Inferior parietal cortex (tissue), 1 donor: ENCODE measurements around the gene PRKCA.
"Not testable (repeated sequence)": the region's sequence is repeated elsewhere in the genome, so short reads cannot be mapped to it uniquely, and the experiment has no call there.

ENCODE experiments used
- DNase-seq: peaks from one replicate; pipeline ENCODE4 v3.0.0-alpha.2; 2016; ENCODE audit errors: extremely low spot score

The PRKCA gene

GRCh38 chr17:66619206-66619605, 316.8 kb downstream of the PRKCA start:
- DNase-seq, result no peak

GRCh38 chr17:66620528-66620927, 318.1 kb downstream of the PRKCA start:
- no peak for DNase-seq

- DNase-seq, result not testable (repeated sequence)
Observed at GRCh38 chr17:66624630-66625029, 322.2 kb downstream of the PRKCA start.

- peak; percentile 57 for DNase-seq
Observed at GRCh38 chr17:66625311-66625767, 322.9 kb downstream of the PRKCA start.

GRCh38 chr17:66627985-66628384, 325.6 kb downstream of the PRKCA start:
- DNase-seq, result no peak

GRCh38 chr17:66629762-66630161, 327.3 kb downstream of the PRKCA start:
- no peak for DNase-seq

- DNase-seq, result no peak
Observed at GRCh38 chr17:66630379-66630778, 328.0 kb downstream of the PRKCA start.

- DNase-seq, result no peak
Observed at GRCh38 chr17:66630828-66631472, 328.5 kb downstream of the PRKCA start.

GRCh38 chr17:66632731-66633130, 330.3 kb downstream of the PRKCA start:
- DNase-seq, result no peak

GRCh38 chr17:66633317-66633965, 331.0 kb downstream of the PRKCA start:
- no peak for DNase-seq

- DNase-seq, result no peak
Observed at GRCh38 chr17:66634193-66634592, 331.8 kb downstream of the PRKCA start.

- DNase-seq, result no peak
Observed at GRCh38 chr17:66635386-66636045, 333.1 kb downstream of the PRKCA start.

GRCh38 chr17:66636111-66636510, 333.7 kb downstream of the PRKCA start:
- peak; percentile 30 for DNase-seq

- DNase-seq, result no peak
Observed at GRCh38 chr17:66637491-66637890, 335.1 kb downstream of the PRKCA start.

- no peak for DNase-seq
Observed at GRCh38 chr17:66638707-66639479, 336.5 kb downstream of the PRKCA start.

- DNase-seq, result no peak
Observed at GRCh38 chr17:66643815-66644710, 341.6 kb downstream of the PRKCA start.

- no peak for DNase-seq
Observed at GRCh38 chr17:66645259-66645658, 342.8 kb downstream of the PRKCA start.

GRCh38 chr17:66647391-66647983, 345.1 kb downstream of the PRKCA start:
- DNase-seq, result no peak

- no peak for DNase-seq
Observed at GRCh38 chr17:66649818-66650543, 347.6 kb downstream of the PRKCA start.

- DNase-seq, result no peak
Observed at GRCh38 chr17:66650544-66650877, 348.1 kb downstream of the PRKCA start.
